ENCODE measurements around the gene CTBP2.
A peak's percentile ranks its signal among the peaks of the same experiment; 100 is the strongest.

CTBP2 gene

GRCh38 chr10:125007436-125007835 is 152.9 kb downstream of the CTBP2 start:
- TF ChIP-seq, protein P1, sequence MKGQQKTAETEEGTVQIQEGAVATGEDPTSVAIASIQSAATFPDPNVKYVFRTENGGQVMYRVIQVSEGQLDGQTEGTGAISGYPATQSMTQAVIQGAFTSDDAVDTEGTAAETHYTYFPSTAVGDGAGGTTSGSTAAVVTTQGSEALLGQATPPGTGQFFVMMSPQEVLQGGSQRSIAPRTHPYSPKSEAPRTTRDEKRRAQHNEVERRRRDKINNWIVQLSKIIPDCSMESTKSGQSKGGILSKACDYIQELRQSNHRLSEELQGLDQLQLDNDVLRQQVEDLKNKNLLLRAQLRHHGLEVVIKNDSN (IDR thresholded peaks at IDR 0.05) = no peak
- no peak for TF ChIP-seq NFIC (IDR thresholded peaks at IDR 0.05)
- no peak for TF ChIP-seq RAD21 (IDR thresholded peaks at IDR 0.05; ENCODE audit: low read depth)
- TF ChIP-seq FOXM1 (IDR thresholded peaks at IDR 0.05; ENCODE audit: borderline replicate concordance, low read depth) = no peak
- TF ChIP-seq TAF1 (IDR thresholded peaks at IDR 0.05; ENCODE audit: low read depth) = no peak
- TF ChIP-seq TEAD4 (IDR thresholded peaks at IDR 0.05) = no peak
- no peak for TF ChIP-seq ZBTB7A (IDR thresholded peaks at IDR 0.05; ENCODE audit: low read depth)
- no peak for TF ChIP-seq CREB1 (IDR thresholded peaks at IDR 0.05; ENCODE audit: low read depth)
- no peak for TF ChIP-seq EP300 (IDR thresholded peaks at IDR 0.05; ENCODE audit: borderline replicate concordance)
- TF ChIP-seq EGR1 (IDR thresholded peaks at IDR 0.05) = no peak
- TF ChIP-seq, protein P2, sequence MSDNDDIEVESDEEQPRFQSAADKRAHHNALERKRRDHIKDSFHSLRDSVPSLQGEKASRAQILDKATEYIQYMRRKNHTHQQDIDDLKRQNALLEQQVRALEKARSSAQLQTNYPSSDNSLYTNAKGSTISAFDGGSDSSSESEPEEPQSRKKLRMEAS (IDR thresholded peaks at IDR 0.05) = no peak
- TF ChIP-seq CEBPB (IDR thresholded peaks at IDR 0.05) = no peak
- no peak for TF ChIP-seq YY1 (IDR thresholded peaks at IDR 0.05; ENCODE audit: low read depth)

GRCh38 chr10:125006921-125007426 is 153.4 kb downstream of the CTBP2 start:
- TF ChIP-seq, protein P2 (IDR thresholded peaks at IDR 0.05) = no peak
- TF ChIP-seq CREB1 (IDR thresholded peaks at IDR 0.05; ENCODE audit: low read depth) (no peak), FOXM1 (IDR thresholded peaks at IDR 0.05; ENCODE audit: borderline replicate concordance, low read depth) (no peak), CEBPB (IDR thresholded peaks at IDR 0.05) (no peak), REST (IDR thresholded peaks at IDR 0.05; ENCODE audit: low read depth) (no peak), TAF1 (IDR thresholded peaks at IDR 0.05; ENCODE audit: low read depth) (no peak), ZBTB7A (IDR thresholded peaks at IDR 0.05; ENCODE audit: low read depth) (no peak), RAD21 (IDR thresholded peaks at IDR 0.05; ENCODE audit: low read depth) (no peak), TEAD4 (IDR thresholded peaks at IDR 0.05) (no peak), YY1 (IDR thresholded peaks at IDR 0.05; ENCODE audit: low read depth) (no peak), TCF12 (IDR thresholded peaks at IDR 0.05; ENCODE audit: low read depth) (no peak), EGR1 (IDR thresholded peaks at IDR 0.05) (no peak), EP300 (IDR thresholded peaks at IDR 0.05; ENCODE audit: borderline replicate concordance) (no peak), NFIC (IDR thresholded peaks at IDR 0.05) (no peak)
- TF ChIP-seq, protein P1 (IDR thresholded peaks at IDR 0.05) = no peak

DNA sequence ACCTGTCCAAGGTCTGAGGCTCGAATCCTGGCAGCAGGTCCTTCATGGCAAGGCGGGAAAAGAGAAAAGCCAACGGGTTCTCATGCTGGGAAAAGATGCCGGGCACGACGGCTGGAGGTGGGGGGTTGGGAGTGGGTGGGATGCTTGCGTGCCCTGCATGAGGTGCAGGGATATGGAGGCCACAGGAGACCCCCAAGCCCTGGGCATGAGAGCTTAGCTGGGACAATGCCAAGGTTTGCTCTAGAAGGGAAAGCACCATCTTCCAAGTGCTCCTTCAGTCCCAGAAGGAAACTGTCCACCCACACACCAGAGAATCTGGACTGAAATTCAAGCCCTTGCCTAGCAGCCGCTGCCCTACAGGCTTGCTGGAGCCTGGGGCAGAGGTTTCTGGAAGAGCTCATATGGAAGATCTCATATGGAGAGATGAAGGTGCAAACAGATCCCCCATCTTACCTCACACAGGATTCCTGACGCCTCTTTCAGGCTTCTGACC is 154.1 kb downstream of the CTBP2 start:
- TF ChIP-seq YY1 (IDR thresholded peaks at IDR 0.05; ENCODE audit: low read depth) (no peak), REST (IDR thresholded peaks at IDR 0.05; ENCODE audit: low read depth) (peak; percentile 28; the same call in 1 of the 2 replicates)

GRCh38 chr10:125005312-125006187 is 154.8 kb downstream of the CTBP2 start:
- no peak for TF ChIP-seq YY1 (IDR thresholded peaks at IDR 0.05; ENCODE audit: low read depth)
- no peak for TF ChIP-seq TCF12 (IDR thresholded peaks at IDR 0.05; ENCODE audit: low read depth)
- TF ChIP-seq NFIC (IDR thresholded peaks at IDR 0.05) = no peak
- no peak for TF ChIP-seq FOXM1 (IDR thresholded peaks at IDR 0.05; ENCODE audit: borderline replicate concordance, low read depth)
- no peak for TF ChIP-seq TAF1 (IDR thresholded peaks at IDR 0.05; ENCODE audit: low read depth)
- no peak for TF ChIP-seq CREB1 (IDR thresholded peaks at IDR 0.05; ENCODE audit: low read depth)
- TF ChIP-seq ZBTB7A (IDR thresholded peaks at IDR 0.05; ENCODE audit: low read depth) = no peak

DNA sequence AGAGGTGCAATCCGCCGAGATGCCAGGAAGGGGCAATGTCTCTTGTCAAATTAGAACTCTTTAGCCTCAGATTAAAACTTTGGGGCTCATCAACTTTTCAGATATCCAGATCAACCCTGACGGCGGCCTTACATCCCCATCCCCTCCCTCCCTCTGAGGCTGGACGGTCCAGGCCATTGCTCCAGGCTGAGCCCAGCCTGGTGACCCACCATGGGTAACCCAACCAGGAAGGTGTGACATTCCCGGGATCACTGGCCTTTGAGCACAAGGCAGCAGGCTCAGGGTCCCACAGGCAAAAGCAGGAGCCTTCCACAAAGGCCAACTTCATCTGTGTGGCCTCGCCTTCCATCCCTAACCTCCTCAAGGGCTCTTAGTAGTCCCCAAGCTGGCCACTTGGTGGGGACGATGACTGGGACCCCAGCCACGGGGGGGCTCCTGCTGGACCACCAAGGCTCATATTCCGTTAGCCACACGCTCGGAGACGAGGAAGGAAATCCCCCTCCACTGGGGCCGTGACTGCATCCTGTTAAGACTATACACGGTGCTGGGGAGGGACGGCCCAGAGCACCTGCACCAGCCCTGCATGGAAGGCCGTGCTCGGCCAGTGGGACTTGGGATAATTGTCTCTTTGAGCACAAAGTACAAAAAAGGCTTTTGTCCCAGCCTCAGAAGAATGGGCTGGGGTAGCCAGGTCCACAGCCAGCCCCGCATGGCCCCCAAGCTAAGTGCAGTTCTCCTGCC is 155.6 kb downstream of the CTBP2 start:
- no peak for TF ChIP-seq REST (IDR thresholded peaks at IDR 0.05; ENCODE audit: low read depth)
- no peak for TF ChIP-seq FOXM1 (IDR thresholded peaks at IDR 0.05; ENCODE audit: borderline replicate concordance, low read depth)
- no peak for TF ChIP-seq RAD21 (IDR thresholded peaks at IDR 0.05; ENCODE audit: low read depth)
- TF ChIP-seq ZBTB7A (IDR thresholded peaks at IDR 0.05; ENCODE audit: low read depth) = no peak
- TF ChIP-seq, protein P1 (IDR thresholded peaks at IDR 0.05) = no peak
- no peak for TF ChIP-seq CREB1 (IDR thresholded peaks at IDR 0.05; ENCODE audit: low read depth)
- no peak for TF ChIP-seq TAF1 (IDR thresholded peaks at IDR 0.05; ENCODE audit: low read depth)
- no peak for TF ChIP-seq EGR1 (IDR thresholded peaks at IDR 0.05)
- no peak for TF ChIP-seq NFIC (IDR thresholded peaks at IDR 0.05)
- TF ChIP-seq YY1 (IDR thresholded peaks at IDR 0.05; ENCODE audit: low read depth) = no peak
- TF ChIP-seq, protein P2 (IDR thresholded peaks at IDR 0.05) = no peak
- no peak for TF ChIP-seq CEBPB (IDR thresholded peaks at IDR 0.05)
- TF ChIP-seq TEAD4 (IDR thresholded peaks at IDR 0.05) = no peak
- TF ChIP-seq EP300 (IDR thresholded peaks at IDR 0.05; ENCODE audit: borderline replicate concordance) = no peak
- TF ChIP-seq TCF12 (IDR thresholded peaks at IDR 0.05; ENCODE audit: low read depth) = no peak

All from Ishikawa (cell line).